Calu3 (cell line): ENCODE results near the gene CYSTM1. TPM values are rescaled to one million over a fixed set of nuclear protein-coding genes. Genes with fewer than 3 reads are reported as not detected.
A peak's percentile ranks its signal among the peaks of the same experiment; 100 is the strongest.

ENCODE experiments used
- BruUV-seq: library from RNA; stranded (reverse); fragments of 400-500 nt; replicated peaks from 2 replicates; lab custom pipeline; 2021; lab: Mats Ljungman, UMichigan
- CTCF ChIA-PET: fragments of 300-600 bp; sonication (Branson Sonifier 250); formaldehyde crosslinking; loops from one replicate; lab custom pipeline; 2022; ENCODE audit warnings: antibody characterized with exemption; lab: Charles Lee
- DNase-seq: peaks from one replicate; pipeline ENCODE4 v3.0.0; 2022
- H3K27ac Mint-ChIP-seq: one replicate; pipeline ENCODE4 v1.8.0; 2022; ENCODE audit warnings: mixed read lengths; ENCODE audit not compliant: unreplicated experiment
- H3K27me3 Mint-ChIP-seq: one replicate; pipeline ENCODE4 v1.8.0; 2022; ENCODE audit warnings: mixed read lengths; ENCODE audit not compliant: unreplicated experiment
- H3K36me3 Mint-ChIP-seq: one replicate; pipeline ENCODE4 v1.8.0; 2022; ENCODE audit warnings: mild to moderate bottlenecking, moderate library complexity, mixed read lengths; ENCODE audit not compliant: insufficient read depth, unreplicated experiment
- H3K4me1 Mint-ChIP-seq: one replicate; pipeline ENCODE4 v1.8.0; 2022; ENCODE audit warnings: mild to moderate bottlenecking, low read depth, mixed read lengths; ENCODE audit not compliant: unreplicated experiment
- H3K4me3 Mint-ChIP-seq: one replicate; pipeline ENCODE4 v1.8.0; 2022; ENCODE audit warnings: mild to moderate bottlenecking, low read depth, moderate library complexity, mixed read lengths; ENCODE audit not compliant: unreplicated experiment
- H3K9me3 Mint-ChIP-seq: one replicate; pipeline ENCODE4 v1.8.0; 2022; ENCODE audit warnings: low read depth, mixed read lengths; ENCODE audit not compliant: unreplicated experiment
- intact Hi-C: fragments of 100-400 bp; cut with micrococcal nuclease; formaldehyde crosslinking; loops from one replicate; pipeline ENCODE4 v1.10.0; 2022; ENCODE audit not compliant: unreplicated experiment
- total RNA-seq: library from RNA; stranded (reverse); gene quantifications from 2 replicates; pipeline ENCODE4 v1.2.3, GENCODE V29; 2022
- TF ChIP-seq, protein P1 (sequence below): fragments of 200-600 bp; IDR thresholded peaks from one replicate; pipeline ENCODE4 v1.8.0; 2022; ENCODE audit warnings: antibody characterized with exemption; ENCODE audit not compliant: unreplicated experiment

The CYSTM1 gene
- total RNA-seq, 1 experiment from 2014 or later = 198 TPM

DNA sequence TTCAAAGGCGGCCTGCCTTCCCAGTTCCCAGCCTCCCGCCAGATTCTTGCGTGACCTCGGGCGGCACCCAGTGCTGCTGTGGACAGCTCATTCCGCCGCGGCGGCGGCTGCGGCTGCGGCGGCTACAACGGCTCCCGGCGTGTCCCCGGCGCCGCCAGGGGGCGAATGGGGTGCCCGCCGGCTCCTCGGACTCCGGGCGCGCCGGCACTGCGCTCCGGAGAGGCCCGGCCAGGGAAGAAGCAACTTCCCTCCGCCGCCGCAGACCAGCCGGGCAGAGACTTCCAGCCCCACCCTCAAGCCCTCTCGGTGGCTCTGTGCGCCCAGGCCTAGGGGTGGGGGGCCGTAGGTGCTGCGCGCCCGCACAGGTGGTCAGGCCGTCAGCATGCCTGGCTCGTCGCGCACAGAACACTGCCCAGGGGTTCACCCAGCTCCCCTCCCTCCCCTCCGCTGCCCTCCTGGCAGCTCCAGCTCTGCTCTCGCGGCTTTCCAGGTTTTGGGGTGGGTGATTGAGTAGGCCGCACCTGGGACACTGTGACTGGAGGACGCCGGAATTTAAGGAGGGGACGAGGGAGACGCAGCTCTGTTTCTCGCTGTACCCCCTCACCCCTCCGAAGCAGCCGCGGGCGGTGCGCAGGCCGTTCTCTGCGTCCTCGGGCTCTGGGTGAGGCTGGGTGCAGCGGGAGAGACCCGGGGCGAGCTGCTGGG lies 29.0 kb upstream of the CYSTM1 start:
- Mint-ChIP-seq H3K4me1 (peaks cover 15% of the 10 kb centered on the region), H3K36me3 (no peaks in the 10 kb centered on the region), H3K9me3 (no peaks in the 10 kb centered on the region), H3K27ac (no peak overlapping the region), H3K27me3 (peaks cover 25% of the 10 kb centered on the region), H3K4me3 (peak overlapping the region; percentile 65)
- TF ChIP-seq, protein P1, sequence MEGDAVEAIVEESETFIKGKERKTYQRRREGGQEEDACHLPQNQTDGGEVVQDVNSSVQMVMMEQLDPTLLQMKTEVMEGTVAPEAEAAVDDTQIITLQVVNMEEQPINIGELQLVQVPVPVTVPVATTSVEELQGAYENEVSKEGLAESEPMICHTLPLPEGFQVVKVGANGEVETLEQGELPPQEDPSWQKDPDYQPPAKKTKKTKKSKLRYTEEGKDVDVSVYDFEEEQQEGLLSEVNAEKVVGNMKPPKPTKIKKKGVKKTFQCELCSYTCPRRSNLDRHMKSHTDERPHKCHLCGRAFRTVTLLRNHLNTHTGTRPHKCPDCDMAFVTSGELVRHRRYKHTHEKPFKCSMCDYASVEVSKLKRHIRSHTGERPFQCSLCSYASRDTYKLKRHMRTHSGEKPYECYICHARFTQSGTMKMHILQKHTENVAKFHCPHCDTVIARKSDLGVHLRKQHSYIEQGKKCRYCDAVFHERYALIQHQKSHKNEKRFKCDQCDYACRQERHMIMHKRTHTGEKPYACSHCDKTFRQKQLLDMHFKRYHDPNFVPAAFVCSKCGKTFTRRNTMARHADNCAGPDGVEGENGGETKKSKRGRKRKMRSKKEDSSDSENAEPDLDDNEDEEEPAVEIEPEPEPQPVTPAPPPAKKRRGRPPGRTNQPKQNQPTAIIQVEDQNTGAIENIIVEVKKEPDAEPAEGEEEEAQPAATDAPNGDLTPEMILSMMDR = peak; percentile 91
- CTCF ChIA-PET = interaction anchor here (0.5 to 2.3 kb wide), 19 partner anchors 9 to 547 kb away, joined by 3 to 9 read pairs (median 5); partner anchors contain the start of gene HBEGF
- BruUV-seq = no TSS peak
- intact Hi-C loops = no loop called here
- peak; percentile 90 for DNase-seq

DNA sequence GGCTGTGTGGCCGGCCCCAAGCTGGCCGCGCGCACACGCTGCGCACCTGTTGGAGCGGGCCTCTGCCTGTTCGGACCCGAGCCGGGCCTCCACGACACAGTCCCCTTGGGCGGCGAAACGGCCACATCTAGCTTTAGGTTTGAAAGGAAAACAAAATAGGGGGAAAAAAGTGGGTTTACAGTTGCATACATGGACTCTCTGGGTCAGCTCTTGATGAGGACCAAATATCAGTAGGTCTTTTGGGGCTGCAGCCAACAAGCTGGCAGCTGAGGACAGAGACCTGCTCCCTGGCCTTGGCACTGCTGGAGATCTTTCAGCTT lies 28.5 kb upstream of the CYSTM1 start:
- no peaks in the 10 kb centered on the region for H3K9me3 Mint-ChIP-seq
- CTCF ChIA-PET = interaction anchor here (0.6 to 1.8 kb wide), 6 partner anchors 9 to 115 kb away, joined by 3 to 9 read pairs (median 6); no protein-coding TSS in a partner anchor
- intact Hi-C loops = no loop called here
- H3K27me3 Mint-ChIP-seq = peaks cover 25% of the 10 kb centered on the region
- BruUV-seq = no TSS peak
- H3K4me3 Mint-ChIP-seq = peak overlapping the region; percentile 65
- no peaks in the 10 kb centered on the region for H3K36me3 Mint-ChIP-seq
- TF ChIP-seq, protein P1 = no peak
- H3K4me1 Mint-ChIP-seq = peaks cover 15% of the 10 kb centered on the region
- no peak overlapping the region for H3K27ac Mint-ChIP-seq
- no peak for DNase-seq

- no peaks in the 10 kb centered on the region for H3K9me3 Mint-ChIP-seq
- peaks cover 25% of the 10 kb centered on the region for H3K27me3 Mint-ChIP-seq
- H3K4me3 Mint-ChIP-seq = no peak overlapping the region
- CTCF ChIA-PET = interaction anchor here (0.8 kb wide), 1 partner anchor 9 kb away, joined by 3 read pairs; no protein-coding TSS in a partner anchor
- H3K4me1 Mint-ChIP-seq = peaks cover 23% of the 10 kb centered on the region
- TF ChIP-seq, protein P1 = no peak
- no peaks in the 10 kb centered on the region for H3K36me3 Mint-ChIP-seq
- intact Hi-C loops = no loop called here
- BruUV-seq = no TSS peak
- no peak overlapping the region for H3K27ac Mint-ChIP-seq
- no peak for DNase-seq
Measured at GRCh38 chr5:140147460-140147859, 27.5 kb upstream of the CYSTM1 start.

DNA sequence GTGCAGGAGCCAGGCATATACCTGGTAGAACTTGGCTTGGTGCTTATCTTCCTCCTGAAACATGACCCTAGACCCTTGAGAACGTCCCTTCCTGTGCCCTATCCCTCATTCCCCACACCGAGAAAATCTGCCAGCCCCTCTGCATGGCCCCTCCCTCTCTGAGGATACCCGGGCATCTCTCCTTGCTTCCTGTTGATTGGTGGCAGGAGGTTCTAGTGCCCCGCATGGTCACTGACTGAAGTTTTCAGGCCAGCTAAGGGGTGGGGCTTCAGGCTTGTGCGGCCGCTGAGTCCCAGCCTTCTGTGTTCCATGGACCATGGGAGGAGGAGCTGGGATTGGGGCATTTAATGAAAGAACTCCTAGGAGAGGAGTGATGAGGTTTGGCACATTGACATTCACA lies 26.5 kb upstream of the CYSTM1 start:
- TF ChIP-seq, protein P1 = no peak
- Mint-ChIP-seq H3K36me3 (no peaks in the 10 kb centered on the region), H3K4me3 (no peak overlapping the region), H3K4me1 (peaks cover 23% of the 10 kb centered on the region), H3K27ac (no peak overlapping the region), H3K27me3 (peaks cover 25% of the 10 kb centered on the region), H3K9me3 (no peaks in the 10 kb centered on the region)
- DNase-seq = peak; percentile 43
- CTCF ChIA-PET = interaction anchor here (1.2 kb wide), 1 partner anchor 62 kb away, joined by 5 read pairs; no protein-coding TSS in a partner anchor
- BruUV-seq = no TSS peak
- intact Hi-C loops = no loop called here
